ENCODE results near the gene CCDC57.

The CCDC57 gene

GRCh38 chr17:82056729-82057621, 155.7 kb downstream of the CCDC57 start:
- peak; percentile 1 for DNase-seq

- peak; percentile 0 for DNase-seq
Observed at GRCh38 chr17:82055965-82056728, 156.5 kb downstream of the CCDC57 start.

- no peak for DNase-seq
Observed at GRCh38 chr17:82055023-82055964, 157.3 kb downstream of the CCDC57 start.

- peak; percentile 0 for DNase-seq
Observed at GRCh38 chr17:82054351-82055022, 158.2 kb downstream of the CCDC57 start.

- DNase-seq = peak; percentile 0
Observed at GRCh38 chr17:82053556-82054263, 158.9 kb downstream of the CCDC57 start.

- no peak for DNase-seq
Observed at GRCh38 chr17:82053130-82053529, 159.5 kb downstream of the CCDC57 start.

- DNase-seq = no peak
Observed at GRCh38 chr17:82052638-82053059, 160.0 kb downstream of the CCDC57 start.

GRCh38 chr17:82051776-82052637, 160.6 kb downstream of the CCDC57 start, which contains the start of the genes GPS1 and RFNG:
TSS of gene GPS1 (plus strand) at chr17:82051898. CDS start at chr17:82051932, 34 bp downstream.
TSS of gene RFNG (minus strand) at chr17:82051811. CDS start at chr17:82051766, 45 bp downstream.
- peak; percentile 55 for DNase-seq
